ENCODE results near the gene SCFD2.

GRCh38 chr4:53043055-53043454, 322.8 kb downstream of the SCFD2 start:
- no peak for TF ChIP-seq CTCF (conservative IDR thresholded peaks at IDR 0.05; ENCODE audit: low read depth, low read length)
- TF ChIP-seq EZH2 (IDR thresholded peaks at IDR 0.05; ENCODE audit: low read length, unreplicated experiment) = no peak

Measured in PC-3 (cell line).